Posterior vena cava (tissue), 2 donors: ENCODE measurements around the gene MED12L. TPM values are rescaled to one million over a fixed set of nuclear protein-coding genes. Genes with fewer than 3 reads are reported as not detected.

ENCODE experiments used
- DNase-seq: peaks from one replicate; pipeline ENCODE4 v3.0.0-alpha.2; 2020; ENCODE audit warnings: low spot score
- intact Hi-C, 2 donors: fragments of 100-400 bp; cut with DNase I; formaldehyde crosslinking; loops; one replicate each; pipeline versions ENCODE4 v1.14.1 to v1.14.2; 2022 to 2023
- total RNA-seq, 2 donors: library from RNA; stranded (reverse); fragmentation: NEBNext Ultra II Directional; extraction: Animal tissue kit (Norgen Biotek cat#: 25700); gene quantifications; one replicate each; pipeline ENCODE4 v1.2.1, GENCODE V29; 2021
- donor health status: DM: yes; HTN: yes; CAD: no.
- donor health status: DM: yes; HTN: yes; CAD: no.

The MED12L gene
- total RNA-seq, 2 donors from 2014 or later = 0.60 to 1.00 TPM

DNA sequence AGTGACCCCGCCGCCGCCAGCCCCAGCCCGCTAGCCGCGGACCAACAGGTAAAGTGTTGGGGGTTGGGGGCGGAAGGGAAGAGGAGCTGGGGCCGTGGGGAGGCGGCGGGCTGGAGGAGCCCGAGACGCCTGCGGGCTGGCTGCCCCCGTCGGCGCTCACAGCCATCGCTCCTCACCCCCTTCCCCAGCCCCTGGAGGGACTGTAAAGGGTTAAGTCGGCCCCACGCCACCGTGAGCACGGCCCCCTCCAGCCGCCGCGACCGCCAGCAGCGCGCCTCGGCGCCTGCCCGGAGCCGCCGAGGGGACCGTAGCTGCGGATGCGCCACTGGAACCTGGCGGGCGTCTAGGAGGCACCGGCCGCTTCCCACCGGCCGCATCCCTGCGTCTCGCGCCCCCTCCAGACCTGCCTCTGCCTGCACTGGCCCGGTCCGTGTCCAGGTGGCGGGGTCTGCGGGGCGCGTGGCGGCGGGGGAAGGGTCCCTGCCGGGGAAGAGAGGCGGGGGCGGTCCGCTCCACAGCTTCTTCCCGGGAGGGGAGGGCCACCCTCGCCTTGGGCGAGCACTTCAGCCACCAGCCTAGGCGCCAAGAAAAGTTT is 522 bp downstream of the MED12L start:
- DNase-seq = peak; percentile 80
- intact Hi-C loops = no loop called here

GRCh38 chr3:151086484-151087456 is 1.3 kb downstream of the MED12L start:
- intact Hi-C loops = no loop called here

DNA sequence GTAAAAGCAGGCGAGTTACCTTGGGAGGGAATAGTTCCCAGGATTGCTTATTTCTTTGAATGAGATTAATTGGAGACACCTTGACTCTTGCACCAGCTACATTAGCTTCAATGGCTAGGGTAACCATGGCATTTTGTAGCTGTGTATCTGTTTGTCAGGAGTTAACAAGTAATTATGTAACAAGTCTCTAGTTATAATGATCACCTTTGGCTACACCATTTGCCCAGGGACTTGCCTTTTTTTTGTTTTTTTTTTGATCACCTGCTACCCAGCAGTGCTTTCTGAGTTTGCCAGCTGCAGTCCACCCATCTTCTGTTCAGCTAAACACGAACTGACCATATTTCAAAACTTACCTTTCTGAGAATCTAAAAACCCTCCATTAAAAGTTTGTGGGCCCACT is 2.2 kb downstream of the MED12L start:
- DNase-seq = no peak
- intact Hi-C loops = no loop called here

More at GRCh38 chr3:151086484-151087456, 1.3 kb downstream of the MED12L start:
- peak; percentile 92 for DNase-seq

DNA sequence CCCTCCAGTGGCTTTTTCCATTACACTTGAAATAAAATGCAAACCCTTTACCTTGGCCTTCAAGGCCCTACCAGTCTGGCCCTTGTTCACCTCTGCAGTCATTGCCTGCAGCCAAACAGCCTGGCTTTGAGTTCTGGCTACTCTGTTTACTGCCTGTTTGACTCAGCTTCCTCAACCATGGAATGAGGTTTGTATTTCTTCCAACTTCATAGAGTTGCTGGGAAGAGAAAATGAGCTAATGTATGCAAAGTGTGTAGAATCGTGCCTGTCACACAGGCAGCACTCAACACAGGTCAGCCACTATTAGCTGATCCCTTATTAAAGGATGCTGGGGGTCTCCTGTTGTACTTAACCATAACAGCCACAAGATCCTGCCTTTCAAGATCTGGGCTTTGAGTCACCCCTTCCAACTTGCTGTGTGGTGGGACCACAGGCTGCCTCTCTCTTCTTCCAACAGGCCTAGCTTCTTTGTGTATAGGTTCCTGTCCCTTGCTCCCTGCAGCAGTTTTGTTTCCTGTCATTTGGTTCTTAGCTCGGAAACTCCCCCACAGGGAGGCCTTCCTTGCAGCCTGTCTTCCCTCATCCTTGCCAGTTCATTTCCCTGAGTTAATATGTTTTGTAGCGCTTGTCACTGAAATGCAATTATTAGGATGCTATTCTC is 6.4 kb downstream of the MED12L start:
- no peak for DNase-seq
- intact Hi-C loops = no loop called here

GRCh38 chr3:151093148-151093547 is 7.7 kb downstream of the MED12L start:
- intact Hi-C loops = no loop called here
- DNase-seq = no peak

- intact Hi-C loops = no loop called here
- DNase-seq = no peak
Measured at GRCh38 chr3:151093905-151094304, 8.4 kb downstream of the MED12L start.

GRCh38 chr3:151096716-151097115 is 11.3 kb downstream of the MED12L start:
- DNase-seq = no peak
- intact Hi-C loops = no loop called here

DNA sequence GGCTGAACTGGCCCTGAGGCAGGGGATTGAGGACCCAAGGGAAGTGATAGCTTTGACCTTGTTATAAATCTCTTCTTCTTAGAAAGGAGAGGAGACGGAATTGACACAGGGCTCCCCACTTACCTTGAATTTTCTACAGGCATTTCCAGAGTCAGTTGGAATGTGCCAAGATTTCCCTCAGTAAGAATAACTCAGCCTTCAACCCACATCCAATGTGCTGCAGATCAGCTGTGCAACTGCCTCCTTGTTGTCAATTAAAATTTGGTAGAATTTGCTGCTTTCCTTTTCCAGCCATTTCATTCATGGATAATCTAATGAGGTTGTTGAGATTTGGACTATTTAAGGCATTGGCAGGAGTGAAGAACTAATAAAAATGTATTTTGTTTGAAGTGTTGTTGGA is 14.6 kb downstream of the MED12L start:
- intact Hi-C loops = no loop called here
- no peak for DNase-seq

GRCh38 chr3:151101270-151101969 is 16.0 kb downstream of the MED12L start:
- intact Hi-C loops = no loop called here
- no peak for DNase-seq

DNA sequence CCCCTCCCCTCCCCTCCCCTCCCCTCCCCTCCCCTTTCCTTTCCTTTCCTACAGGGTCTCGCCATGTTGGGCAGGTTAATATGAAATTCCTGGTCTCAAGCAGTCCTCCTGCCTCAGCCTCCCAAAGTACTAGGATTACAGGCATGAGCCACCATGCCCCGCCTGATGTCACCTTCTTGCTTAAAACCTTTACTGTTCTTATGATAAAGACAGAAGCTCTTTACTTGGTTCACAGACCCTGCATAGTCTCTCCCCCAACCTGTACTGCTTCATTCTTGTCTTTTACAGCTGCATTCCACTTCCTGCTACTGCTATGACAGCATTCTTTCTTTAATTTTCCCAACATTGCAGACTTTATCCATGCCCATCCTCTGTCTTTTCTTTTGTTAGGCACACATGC is 20.8 kb downstream of the MED12L start:
- DNase-seq = no peak
- intact Hi-C loops = no loop called here

DNA sequence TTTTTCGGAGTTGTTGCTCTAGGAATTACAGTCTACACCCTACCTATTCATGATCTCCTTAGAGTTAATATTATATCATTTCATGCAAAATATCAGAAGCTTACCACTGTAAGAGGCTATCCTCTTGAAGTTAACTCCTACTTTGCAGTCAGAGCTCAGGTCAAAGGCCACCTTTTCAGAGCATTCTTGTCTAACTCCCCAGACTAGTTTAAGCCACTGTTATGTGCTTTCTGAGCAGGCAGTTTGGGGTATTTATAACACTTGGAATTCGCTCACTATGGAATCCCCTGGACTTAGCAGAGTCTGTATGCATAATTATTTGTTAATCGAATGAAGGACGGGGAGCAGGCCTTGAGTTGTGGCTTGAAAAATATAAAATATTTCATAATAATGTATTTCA is 21.7 kb downstream of the MED12L start:
- no peak for DNase-seq
- intact Hi-C loops = no loop called here

- intact Hi-C loops = no loop called here
- no peak for DNase-seq
Measured at GRCh38 chr3:151107701-151108100, 22.2 kb downstream of the MED12L start.

DNA sequence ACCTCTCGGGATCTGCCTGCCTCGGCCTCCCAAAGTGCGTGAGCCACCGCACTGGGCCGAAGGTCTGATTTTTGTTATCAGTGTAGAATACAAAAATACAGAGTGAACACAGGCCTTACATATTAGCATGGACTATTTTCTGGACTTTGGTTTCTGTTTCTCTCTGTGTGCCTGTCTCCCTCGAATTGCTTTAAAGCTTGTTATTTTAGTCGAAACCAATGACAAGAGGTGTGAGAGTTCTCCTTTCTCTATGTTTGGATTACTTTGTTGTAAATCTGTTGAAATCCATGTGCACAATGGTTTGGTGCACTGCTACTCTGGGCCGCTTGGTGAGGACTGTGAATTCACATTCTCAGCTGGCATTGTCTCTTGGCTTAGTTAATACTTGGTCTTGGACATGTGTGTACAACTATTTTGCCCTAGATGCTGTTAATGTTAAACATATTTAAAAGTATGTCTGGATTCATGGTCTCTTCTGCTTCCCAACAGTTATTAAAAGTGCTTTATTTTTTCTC is 23.9 kb downstream of the MED12L start:
- intact Hi-C loops = no loop called here
- DNase-seq = no peak

GRCh38 chr3:151112731-151113130 is 27.3 kb downstream of the MED12L start:
- DNase-seq = no peak
- intact Hi-C loops = no loop called here

- intact Hi-C loops = no loop called here
- DNase-seq = no peak
Measured at GRCh38 chr3:151113343-151113742, 27.9 kb downstream of the MED12L start.

- DNase-seq = no peak
- intact Hi-C loops = no loop called here
Measured at GRCh38 chr3:151117047-151117446, 31.6 kb downstream of the MED12L start.

DNA sequence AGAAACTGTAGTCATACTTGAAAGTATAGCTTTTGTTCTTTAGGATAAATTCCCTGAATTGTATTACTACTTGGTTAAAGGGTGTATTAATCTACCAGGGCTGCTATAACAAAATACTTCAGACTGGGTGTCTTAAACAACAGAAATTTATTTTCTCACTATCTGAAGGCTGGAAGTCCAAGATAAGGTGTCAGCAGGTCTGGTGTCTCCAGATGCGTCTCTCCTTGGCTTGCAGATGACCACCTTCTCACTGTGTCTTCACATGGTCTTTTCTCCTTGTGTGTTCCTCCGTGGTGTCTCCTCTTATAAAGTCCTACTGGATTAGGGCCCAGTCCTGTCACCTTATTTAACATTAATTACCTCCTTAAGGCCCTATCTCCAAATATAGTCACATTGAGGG is 33.7 kb downstream of the MED12L start:
- intact Hi-C loops = no loop called here
- DNase-seq = no peak

- DNase-seq = no peak
- intact Hi-C loops = no loop called here
Measured at GRCh38 chr3:151120409-151120808, 34.9 kb downstream of the MED12L start.

- intact Hi-C loops = no loop called here
- DNase-seq = no peak
Measured at GRCh38 chr3:151121016-151121415, 35.6 kb downstream of the MED12L start.
